Epithelial cell of esophagus (primary cell): ENCODE data around the gene SLC17A7.

Source experiments
- DNase-seq: peaks from one replicate; pipeline ENCODE4 v3.0.0; 2010; ENCODE audit warnings: low read depth
- H3K4me3 ChIP-seq: 2 replicates; pipeline ENCODE4 v1.5.1; 2011; ENCODE audit warnings: mild to moderate bottlenecking, low read length, control low read depth
- TF ChIP-seq, protein P1 (sequence below): IDR thresholded peaks from 2 replicates; pipeline ENCODE4 v1.5.1; 2011; ENCODE audit warnings: low read depth, mild to moderate bottlenecking, low read length, control low read depth, inconsistent platforms; ENCODE audit not compliant: insufficient read depth; ENCODE audit errors: missing control alignments

The SLC17A7 gene

DNA sequence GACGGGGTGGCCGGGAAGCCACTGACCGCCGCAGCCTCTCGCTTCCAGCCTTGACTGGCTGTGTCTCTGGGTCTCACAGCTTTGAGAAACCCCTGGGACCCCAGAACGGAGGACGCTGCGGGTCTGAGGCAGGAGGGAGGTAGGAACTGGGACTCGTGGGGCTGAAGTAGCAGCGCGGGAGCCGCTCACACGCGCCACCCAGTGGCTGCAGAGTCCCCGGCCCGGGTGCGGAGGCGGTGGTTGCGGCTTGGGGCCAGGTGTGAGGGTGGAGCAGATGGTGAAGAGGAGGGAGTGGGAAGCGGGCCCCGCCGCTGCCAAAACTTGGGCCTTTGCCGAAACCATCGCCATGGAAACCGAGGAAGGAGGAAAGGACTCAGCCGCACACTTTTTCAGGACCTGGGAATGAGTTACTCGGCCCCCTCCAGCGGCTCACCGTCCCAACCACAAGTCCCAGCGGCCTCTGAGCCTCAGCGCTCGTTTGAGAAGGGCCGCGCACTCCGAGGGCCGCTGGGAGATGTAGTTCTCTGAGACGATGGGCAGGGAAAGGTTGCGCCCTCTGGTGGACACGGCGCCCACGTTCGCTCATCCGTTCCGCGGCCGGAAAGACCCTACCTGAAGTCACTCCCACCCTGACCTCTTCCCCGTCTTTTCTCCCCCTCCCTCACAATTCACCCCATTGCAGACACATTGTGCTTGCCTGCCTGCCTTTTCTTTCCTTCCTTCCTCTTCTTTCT, 2.2 kb upstream of the SLC17A7 start:
- TF ChIP-seq, protein P1, sequence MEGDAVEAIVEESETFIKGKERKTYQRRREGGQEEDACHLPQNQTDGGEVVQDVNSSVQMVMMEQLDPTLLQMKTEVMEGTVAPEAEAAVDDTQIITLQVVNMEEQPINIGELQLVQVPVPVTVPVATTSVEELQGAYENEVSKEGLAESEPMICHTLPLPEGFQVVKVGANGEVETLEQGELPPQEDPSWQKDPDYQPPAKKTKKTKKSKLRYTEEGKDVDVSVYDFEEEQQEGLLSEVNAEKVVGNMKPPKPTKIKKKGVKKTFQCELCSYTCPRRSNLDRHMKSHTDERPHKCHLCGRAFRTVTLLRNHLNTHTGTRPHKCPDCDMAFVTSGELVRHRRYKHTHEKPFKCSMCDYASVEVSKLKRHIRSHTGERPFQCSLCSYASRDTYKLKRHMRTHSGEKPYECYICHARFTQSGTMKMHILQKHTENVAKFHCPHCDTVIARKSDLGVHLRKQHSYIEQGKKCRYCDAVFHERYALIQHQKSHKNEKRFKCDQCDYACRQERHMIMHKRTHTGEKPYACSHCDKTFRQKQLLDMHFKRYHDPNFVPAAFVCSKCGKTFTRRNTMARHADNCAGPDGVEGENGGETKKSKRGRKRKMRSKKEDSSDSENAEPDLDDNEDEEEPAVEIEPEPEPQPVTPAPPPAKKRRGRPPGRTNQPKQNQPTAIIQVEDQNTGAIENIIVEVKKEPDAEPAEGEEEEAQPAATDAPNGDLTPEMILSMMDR = peak; percentile 72
- H3K4me3 ChIP-seq = peak overlapping the region; percentile 71
- DNase-seq = peak; percentile 94

DNA sequence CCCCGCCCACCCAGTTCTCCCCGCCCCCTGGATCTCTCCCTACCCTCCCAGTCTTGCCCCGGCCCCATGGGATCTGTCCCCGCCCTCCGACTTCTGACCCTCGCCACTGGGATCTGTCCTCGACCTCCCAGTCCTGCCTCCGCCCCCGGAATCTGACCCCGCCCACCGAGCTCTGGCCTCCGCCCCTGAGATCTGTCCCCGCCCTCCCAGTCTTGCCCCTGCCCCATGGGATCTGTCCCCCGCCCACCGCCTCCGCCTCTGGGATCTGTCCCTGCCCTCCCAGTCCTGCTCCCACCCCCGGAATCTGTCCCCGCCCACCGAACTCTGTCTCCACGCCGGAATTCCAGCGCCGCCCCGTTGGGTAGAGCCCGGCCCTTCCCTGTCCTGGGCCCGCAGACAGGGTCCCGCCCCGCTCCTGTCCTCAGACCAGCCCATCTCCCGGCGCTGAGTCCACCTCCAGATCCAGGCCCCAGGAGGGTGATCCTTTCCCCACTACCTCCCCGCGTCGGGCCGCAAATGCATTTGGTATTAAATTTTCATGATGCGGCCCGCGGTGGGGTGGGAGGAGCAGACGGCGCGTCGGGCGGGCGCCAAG, 1.5 kb upstream of the SLC17A7 start:
- TF ChIP-seq, protein P1 = no peak
- peak; percentile 95 for DNase-seq

DNA sequence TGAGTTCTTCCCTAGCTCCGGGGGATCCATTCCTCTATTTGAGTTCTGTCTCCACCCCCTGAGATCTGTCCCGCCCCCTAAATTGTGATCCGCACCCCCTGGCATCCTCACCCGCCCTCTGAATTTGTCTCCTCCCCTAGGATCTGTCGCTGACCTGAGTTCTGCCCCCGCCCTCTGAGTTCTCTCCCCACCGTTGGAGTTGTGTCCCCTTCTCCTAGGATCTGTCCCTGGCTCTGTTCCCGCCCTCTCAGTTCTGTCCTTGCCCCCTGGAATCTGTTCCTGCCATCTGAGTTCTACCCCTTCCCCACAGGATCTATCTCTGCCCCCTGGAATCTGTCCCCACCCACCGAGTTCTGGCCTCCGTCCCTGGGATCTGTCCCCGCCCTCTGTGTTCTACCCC, 1.0 kb upstream of the SLC17A7 start:
- H3K4me3 ChIP-seq = peak overlapping the region; percentile 71
- TF ChIP-seq, protein P1 = no peak
- no peak for DNase-seq

More for the DNA sequence above, 1.5 kb upstream of the SLC17A7 start:
- peak overlapping the region; percentile 71 for H3K4me3 ChIP-seq

DNA sequence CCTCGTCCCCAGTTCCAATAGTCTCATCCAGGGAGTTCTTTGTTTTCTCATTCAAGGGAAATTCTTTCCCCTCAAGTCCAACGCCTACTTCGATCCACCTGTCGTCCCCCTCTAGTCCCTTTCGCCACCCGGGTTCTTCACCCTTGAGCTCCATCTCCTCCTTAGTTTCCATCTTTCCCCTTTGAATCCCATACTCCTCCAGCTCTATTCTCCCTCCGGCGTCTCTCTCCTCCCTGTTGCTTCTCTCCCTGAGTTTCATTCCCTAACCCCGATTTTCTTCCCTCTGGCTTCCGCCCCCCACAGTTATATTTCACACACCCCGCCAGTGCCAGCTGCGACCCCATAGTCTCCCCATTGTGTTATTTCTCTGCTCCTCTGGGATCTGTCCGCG, 628 bp upstream of the SLC17A7 start:
- TF ChIP-seq, protein P1 = no peak
- no peak for DNase-seq
- no peak overlapping the region for H3K4me3 ChIP-seq

DNA sequence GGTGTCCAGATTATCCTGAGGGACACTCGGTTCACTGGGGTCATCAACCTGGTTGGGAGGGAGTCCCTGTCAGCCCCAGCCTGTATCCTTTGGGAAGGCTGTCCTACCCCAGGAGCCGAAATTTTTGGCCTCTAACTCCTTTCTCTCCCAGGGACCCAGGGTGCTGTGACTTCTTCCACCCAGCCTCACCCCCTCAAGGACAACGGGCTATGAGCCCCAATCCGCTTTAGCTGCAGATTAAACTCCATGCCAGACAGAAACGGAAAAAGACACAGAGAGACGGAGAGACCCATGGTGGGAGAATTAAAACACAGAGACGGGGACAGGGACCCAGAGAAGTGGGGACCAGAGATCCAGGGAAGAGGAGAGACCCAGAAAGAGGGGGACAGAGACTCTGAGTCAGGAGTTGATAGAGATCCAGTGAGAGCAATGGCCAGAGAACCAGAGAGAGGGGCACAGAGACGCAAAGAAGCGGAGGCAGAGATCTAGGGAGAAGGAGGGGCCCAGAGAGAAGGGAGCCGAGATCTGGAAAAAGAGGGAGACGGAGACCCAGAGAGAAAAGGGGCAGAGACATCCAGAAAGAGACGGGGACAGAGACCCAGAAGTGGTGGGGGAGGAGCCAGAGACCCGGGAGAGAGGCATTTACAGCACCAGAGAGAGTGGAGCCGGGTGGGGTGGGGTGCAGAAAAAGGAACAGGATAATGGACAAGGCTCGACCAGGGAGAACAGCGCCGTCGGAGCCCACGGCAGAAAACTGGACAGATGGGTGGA, 703 bp downstream of the SLC17A7 start:
- TF ChIP-seq, protein P1 = no peak
- no peak overlapping the region for H3K4me3 ChIP-seq
- no peak for DNase-seq

DNA sequence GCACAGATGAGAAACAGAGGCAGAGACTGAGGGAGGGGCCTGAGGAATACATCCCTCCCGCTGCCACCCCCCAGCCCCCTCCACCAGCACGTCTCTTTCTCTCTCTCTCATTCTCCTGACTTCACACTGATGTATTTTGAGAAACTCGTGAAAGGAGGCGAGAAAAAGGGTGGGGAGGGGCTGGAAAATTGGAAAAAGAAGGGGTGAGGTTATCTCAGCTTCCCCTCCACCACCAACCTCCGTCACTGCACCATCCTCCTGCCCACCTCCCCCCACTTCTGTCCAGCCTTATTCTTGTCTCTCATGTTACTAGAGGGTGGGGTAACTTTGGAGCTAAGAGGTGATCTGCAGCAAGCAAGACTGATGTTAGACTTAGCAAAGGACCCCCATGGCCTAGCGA, 1.5 kb downstream of the SLC17A7 start:
- no peak overlapping the region for H3K4me3 ChIP-seq
- TF ChIP-seq, protein P1 = no peak
- no peak for DNase-seq
